ENCODE measurements around the gene TBXA2R.

The TBXA2R gene

GRCh38 chr19:3618811-3619630, 12.3 kb upstream of the TBXA2R start:
- DNase-seq = no peak

DNA sequence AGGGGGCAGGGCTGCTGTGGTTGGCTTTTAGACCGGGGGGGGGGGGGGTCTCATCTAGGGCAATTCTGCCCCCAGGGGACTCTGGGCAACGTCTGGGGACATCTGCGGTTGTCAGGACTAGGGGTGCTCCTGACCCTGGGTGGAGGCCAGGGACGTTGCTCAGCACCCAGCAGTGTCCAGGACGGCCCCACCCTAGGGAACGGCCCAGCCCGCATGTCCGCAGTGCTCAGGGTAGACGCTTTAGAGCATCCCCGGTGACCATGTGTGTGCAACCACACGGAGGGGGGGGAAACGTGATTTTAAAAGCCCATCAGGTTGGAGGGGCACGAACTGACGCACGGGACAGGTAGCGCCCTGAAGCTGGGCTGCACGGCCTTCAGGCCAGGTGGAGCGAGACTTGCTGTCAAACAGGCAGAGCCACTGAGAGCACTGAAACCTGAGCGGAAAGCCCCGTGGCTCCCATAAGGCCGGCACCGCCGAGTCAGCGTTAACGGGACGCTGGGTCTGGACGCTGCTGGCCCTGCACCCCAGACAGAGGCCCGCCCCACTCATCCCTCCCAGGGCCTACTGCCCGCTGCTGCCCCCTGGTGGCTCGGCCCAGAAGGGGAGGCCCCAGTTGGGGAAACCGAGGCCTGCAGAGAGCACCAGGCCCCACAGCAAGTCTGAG, 11.6 kb upstream of the TBXA2R start:
- DNase-seq = peak; percentile 55

DNA sequence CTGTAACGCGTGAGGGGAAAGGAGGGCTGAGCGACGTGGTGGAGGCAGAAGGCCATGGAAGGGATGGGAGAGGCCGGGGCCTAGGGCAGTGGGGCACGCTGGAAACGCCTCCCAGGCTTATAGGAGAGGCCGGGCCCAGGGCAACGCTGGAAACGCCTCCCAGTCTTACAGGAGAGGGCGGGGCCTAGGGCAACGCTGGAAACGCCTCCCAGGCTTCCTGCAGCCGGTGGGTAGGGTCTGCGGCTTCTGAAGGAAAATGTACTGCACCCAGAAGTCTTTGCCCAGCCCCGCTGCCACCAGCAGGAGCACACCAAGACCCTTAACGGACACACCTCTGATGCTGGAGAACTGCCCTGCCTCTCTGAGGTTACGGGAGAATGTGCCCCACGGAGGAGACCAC, 10.8 kb upstream of the TBXA2R start:
- peak; percentile 19 for DNase-seq

DNA sequence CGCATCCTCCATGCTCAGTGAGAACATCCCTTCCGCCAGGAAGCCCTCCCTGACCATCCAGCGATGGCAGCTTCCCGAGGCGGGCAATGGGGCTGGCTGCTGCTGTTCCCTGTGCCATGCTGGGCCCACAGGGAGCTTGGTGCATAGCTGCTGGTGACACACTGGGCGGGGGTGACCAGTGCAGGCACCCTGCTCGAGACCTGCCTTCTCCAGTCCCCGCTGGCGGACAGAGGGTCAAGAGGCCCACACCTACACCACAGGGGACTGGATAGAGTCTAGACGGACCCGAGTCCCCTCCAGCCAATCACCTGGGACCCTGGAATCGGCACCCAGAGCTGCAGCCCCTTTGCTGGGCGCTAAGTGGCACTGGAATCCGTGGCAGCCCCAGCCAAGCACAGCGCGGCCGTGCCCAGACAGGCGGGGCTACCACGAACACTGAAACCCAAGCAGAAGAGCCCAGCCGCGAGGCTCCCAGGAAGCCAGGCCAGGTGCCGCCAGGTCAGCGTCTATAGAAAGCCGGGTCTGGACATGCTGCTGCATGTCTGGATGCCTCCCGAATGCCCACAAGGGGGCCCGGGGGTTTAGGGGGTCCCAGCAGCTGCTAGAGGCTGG, 9.0 kb upstream of the TBXA2R start:
- no peak for DNase-seq

GRCh38 chr19:3614858-3615505, 8.3 kb upstream of the TBXA2R start:
- DNase-seq = no peak

DNA sequence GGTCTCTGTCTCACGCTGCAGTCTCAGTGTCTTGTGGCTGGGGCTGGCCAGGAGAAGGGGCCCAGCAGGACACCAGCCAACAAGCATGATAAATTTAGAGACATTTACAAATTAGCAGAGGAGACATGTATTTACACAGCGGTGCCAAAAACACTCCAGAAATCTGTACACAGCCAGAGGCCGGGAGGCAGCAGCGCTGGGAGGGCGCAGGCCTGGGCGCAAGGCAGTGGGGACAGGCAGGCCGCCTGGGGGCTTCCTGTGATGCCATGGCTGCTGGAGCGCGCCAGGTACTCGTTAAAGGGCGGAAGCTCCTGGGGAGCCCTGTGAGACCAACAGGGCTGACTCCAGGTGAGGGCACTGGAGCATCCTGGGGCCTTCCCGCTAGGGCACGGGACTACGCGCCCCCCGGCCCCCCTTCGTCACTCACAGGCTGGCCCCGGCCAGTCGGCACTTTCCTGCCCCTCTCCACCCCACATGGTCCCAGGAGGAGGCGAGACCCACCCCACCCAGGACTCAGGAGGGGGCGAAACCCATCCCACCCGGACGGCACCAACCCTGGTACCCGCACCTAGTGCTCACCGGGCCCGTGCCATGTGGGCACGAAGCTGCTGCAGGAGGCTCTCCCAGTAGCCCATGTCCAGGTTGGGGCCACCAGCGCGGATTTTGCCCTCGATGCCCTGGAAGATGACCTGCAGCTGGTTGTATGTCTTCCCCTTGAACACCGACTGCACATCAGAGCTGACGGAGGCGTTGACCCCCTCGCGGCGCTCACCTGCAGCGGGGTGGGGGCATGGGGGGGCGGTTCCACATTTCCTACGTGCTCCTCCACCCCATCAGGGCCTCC, 7.4 kb upstream of the TBXA2R start:
- DNase-seq = no peak

- DNase-seq = no peak
These were observed 6.4 kb upstream of the TBXA2R start for GRCh38 chr19:3612901-3613741.

GRCh38 chr19:3612330-3612729, 5.7 kb upstream of the TBXA2R start:
- no peak for DNase-seq

GRCh38 chr19:3611841-3612240, 5.2 kb upstream of the TBXA2R start:
- no peak for DNase-seq

GRCh38 chr19:3610745-3611717, 4.4 kb upstream of the TBXA2R start:
- DNase-seq = no peak

DNA sequence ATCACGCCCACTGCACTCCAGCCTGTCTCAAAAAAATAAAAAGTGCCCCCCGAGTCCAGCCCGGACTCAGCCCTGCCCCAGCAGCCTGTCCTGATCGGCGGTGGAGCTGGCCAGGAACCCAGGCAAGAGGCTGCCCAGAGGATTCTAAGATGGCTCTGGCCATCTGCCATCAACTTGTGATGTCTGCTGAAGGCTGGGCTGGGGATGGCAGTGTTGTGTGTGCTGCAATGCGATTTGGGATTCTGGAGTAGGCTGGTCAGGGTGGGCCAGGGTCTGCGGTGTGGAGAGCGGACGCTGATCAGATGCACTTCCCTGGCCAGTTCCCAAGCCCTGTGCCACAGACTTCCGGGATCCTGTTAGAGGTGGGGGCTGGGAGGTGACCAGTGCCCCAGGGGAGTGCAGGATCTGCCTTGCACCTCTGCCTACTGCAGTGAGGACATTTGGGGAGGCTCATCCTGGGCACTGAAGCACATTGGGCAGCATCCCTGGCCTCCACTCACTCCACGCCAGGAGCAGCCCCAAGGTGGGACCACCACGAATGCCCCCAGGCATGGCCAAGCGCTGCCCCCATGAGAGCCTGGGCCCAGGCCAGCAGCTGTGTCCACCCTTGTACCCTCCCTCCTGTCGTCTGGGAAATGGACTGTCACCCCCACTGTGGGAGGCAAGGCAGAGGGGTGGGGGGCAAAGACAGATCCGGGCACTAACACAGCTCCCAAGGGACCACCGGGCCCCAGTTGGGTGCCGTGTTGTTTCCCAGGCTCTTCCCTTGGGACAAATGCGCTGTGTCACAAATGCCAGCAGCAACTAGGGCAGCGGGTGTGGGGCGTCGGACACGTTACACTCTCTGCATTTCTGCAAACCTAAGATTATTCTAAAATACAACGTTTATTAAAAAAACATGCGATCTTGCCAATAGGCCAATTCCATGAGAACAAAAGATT, 3.4 kb upstream of the TBXA2R start:
- no peak for DNase-seq

- DNase-seq = no peak
These were observed 2.2 kb upstream of the TBXA2R start for GRCh38 chr19:3608750-3609322.

GRCh38 chr19:3608079-3608641, 1.5 kb upstream of the TBXA2R start:
- no peak for DNase-seq

GRCh38 chr19:3607303-3608078, 816 bp upstream of the TBXA2R start:
- DNase-seq = no peak

- DNase-seq = no peak
These were observed 443 bp downstream of the TBXA2R start for GRCh38 chr19:3606174-3606689.

GRCh38 chr19:3605770-3606169, 905 bp downstream of the TBXA2R start:
- DNase-seq = no peak

DNA sequence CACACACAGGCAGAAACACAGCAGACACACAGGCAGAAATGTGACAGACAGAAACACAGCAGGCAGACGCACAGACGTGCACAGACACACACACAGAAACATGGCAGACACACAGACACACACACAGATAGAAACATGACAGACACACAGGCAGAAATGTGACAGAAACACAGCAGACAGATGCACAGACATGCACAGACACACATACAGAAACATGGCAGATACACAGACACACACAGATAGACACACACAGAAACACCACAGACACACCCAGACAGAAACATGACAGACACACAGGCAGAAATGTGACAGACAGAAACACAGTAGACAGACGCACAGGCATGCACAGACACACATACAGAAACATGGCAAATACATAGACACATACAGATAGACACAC, 1.3 kb downstream of the TBXA2R start:
- no peak for DNase-seq

- DNase-seq = no peak
These were observed 1.7 kb downstream of the TBXA2R start for GRCh38 chr19:3604987-3605343.
